ENCODE measurements around the gene TRAPPC10.

TRAPPC10 gene

DNA sequence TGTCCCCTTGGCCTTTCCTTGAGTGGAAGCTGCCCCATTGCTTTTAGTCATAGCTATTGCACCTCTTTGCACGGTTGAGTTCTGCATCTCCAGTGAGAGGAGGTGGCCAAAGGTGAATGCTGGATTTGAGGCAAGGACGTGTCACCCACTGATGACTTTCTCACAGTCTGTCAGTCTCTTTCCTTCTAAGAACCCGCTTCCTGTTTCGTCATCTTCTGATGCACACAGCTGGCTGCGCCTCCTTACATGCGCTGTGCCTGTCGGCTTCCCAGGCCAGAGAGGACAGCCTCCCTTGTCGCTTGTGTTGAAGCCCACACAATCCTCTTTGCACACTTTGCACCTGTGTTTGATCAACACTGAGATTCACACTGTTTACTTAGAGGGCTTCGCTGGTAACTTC lies 53.3 kb downstream of the TRAPPC10 start:
- H2BK5ac ChIP-seq (ENCODE audit: low read depth, low read length, poor library complexity) = no peak overlapping the region
- H3K4me2 ChIP-seq (ENCODE audit: low read length) = no peak overlapping the region
- no peak overlapping the region for H4K8ac ChIP-seq (ENCODE audit: low read depth, low read length)
- H2BK12ac ChIP-seq (ENCODE audit: low read length) = no peak overlapping the region
- no peak overlapping the region for H3K27ac ChIP-seq (ENCODE audit: low read depth, low read length)
- no peak for DNase-seq
- WGBS (ENCODE audit: extremely low coverage, insufficient coverage, insufficient read length) = no CpG with 5 or more reads among the region's 9 CpGs
- no peak overlapping the region for H2BK120ac ChIP-seq (ENCODE audit: insufficient read depth, low read length, poor library complexity)
- H3K9ac ChIP-seq (ENCODE audit: low read length) = no peak overlapping the region
- no peak overlapping the region for H3K14ac ChIP-seq (ENCODE audit: low read length)
- H3K79me2 ChIP-seq (ENCODE audit: control insufficient read depth, insufficient read depth, low read length, poor library complexity) = no peaks in the 10 kb centered on the region
- H3K27me3 ChIP-seq (ENCODE audit: insufficient read depth, low read length) = no peaks in the 10 kb centered on the region
- no peaks in the 10 kb centered on the region for H3K4me1 ChIP-seq (ENCODE audit: control insufficient read depth in 1 of 2, insufficient read depth in 2 of 2, low read length in 2 of 2)
- no peaks in the 10 kb centered on the region for H3K79me1 ChIP-seq (ENCODE audit: low read length)
- no peaks in the 10 kb centered on the region for H3K9me3 ChIP-seq (ENCODE audit: insufficient read depth, low read depth, low read length)
- H3K4ac ChIP-seq (ENCODE audit: low read depth, low read length) = no peak overlapping the region
- H3K36me3 ChIP-seq (ENCODE audit: control insufficient read depth in 1 of 2, insufficient read depth in 2 of 2, low read length in 2 of 2) = peaks cover 37 to 45% of the 10 kb centered on the region in 2 experiments
- no peak overlapping the region for H4K91ac ChIP-seq (ENCODE audit: low read depth, low read length)
- no peak overlapping the region for H3K18ac ChIP-seq (ENCODE audit: low read length)
- no peak overlapping the region for H2AFZ ChIP-seq (ENCODE audit: insufficient read depth, low read length, poor library complexity)
- no peak overlapping the region for H4K12ac ChIP-seq (ENCODE audit: low read depth, low read length)
- no peak overlapping the region for H2AK5ac ChIP-seq (ENCODE audit: low read length)
- H3K4me3 ChIP-seq (ENCODE audit: low read depth, low read length) = no peak overlapping the region
- H3K23ac ChIP-seq (ENCODE audit: low read length) = no peak overlapping the region

DNA sequence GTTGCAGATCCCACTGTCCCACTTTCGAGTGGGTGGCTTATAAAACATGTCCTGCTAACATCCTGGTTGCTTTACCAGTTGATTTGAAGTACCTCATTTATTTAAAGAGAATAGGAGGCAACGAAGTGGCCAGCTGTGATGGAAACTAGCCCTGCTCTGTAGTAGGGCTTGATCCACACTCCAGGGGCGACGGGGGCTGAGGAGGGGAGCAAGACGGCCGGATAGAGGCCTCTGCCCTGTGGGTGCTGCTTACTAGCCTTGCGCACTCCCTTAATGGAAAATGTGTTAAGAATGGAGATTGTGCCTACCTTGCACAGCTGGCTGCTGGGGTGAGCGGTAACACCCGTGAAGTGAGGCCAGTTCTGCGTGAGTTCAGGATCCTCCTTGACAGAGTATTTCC lies 54.0 kb downstream of the TRAPPC10 start:
- no peak overlapping the region for H3K4me3 ChIP-seq (ENCODE audit: low read depth, low read length)
- no peak overlapping the region for H2BK12ac ChIP-seq (ENCODE audit: low read length)
- no peak overlapping the region for H2BK5ac ChIP-seq (ENCODE audit: low read depth, low read length, poor library complexity)
- H3K27ac ChIP-seq (ENCODE audit: low read depth, low read length) = no peak overlapping the region
- H3K14ac ChIP-seq (ENCODE audit: low read length) = no peak overlapping the region
- H3K79me1 ChIP-seq (ENCODE audit: low read length) = no peaks in the 10 kb centered on the region
- no peaks in the 10 kb centered on the region for H3K79me2 ChIP-seq (ENCODE audit: control insufficient read depth, insufficient read depth, low read length, poor library complexity)
- no peak overlapping the region for H3K4ac ChIP-seq (ENCODE audit: low read depth, low read length)
- no peak overlapping the region for H3K23ac ChIP-seq (ENCODE audit: low read length)
- no peak overlapping the region for H2AK5ac ChIP-seq (ENCODE audit: low read length)
- no peaks in the 10 kb centered on the region for H3K27me3 ChIP-seq (ENCODE audit: insufficient read depth, low read length)
- no peak overlapping the region for H3K9ac ChIP-seq (ENCODE audit: low read length)
- no peak overlapping the region for H4K8ac ChIP-seq (ENCODE audit: low read depth, low read length)
- H2BK120ac ChIP-seq (ENCODE audit: insufficient read depth, low read length, poor library complexity) = no peak overlapping the region
- no peaks in the 10 kb centered on the region for H3K4me1 ChIP-seq (ENCODE audit: control insufficient read depth in 1 of 2, insufficient read depth in 2 of 2, low read length in 2 of 2)
- no peak overlapping the region for H2AFZ ChIP-seq (ENCODE audit: insufficient read depth, low read length, poor library complexity)
- H3K4me2 ChIP-seq (ENCODE audit: low read length) = no peak overlapping the region
- H3K36me3 ChIP-seq (ENCODE audit: control insufficient read depth in 1 of 2, insufficient read depth in 2 of 2, low read length in 2 of 2) = peaks cover 39 to 42% of the 10 kb centered on the region in 2 experiments
- no peak overlapping the region for H4K12ac ChIP-seq (ENCODE audit: low read depth, low read length)
- DNase-seq = no peak
- H4K91ac ChIP-seq (ENCODE audit: low read depth, low read length) = no peak overlapping the region
- H3K9me3 ChIP-seq (ENCODE audit: insufficient read depth, low read depth, low read length) = no peaks in the 10 kb centered on the region
- WGBS (ENCODE audit: extremely low coverage, insufficient coverage, insufficient read length) = no CpG with 5 or more reads among the region's 10 CpGs
- H3K18ac ChIP-seq (ENCODE audit: low read length) = no peak overlapping the region

DNA sequence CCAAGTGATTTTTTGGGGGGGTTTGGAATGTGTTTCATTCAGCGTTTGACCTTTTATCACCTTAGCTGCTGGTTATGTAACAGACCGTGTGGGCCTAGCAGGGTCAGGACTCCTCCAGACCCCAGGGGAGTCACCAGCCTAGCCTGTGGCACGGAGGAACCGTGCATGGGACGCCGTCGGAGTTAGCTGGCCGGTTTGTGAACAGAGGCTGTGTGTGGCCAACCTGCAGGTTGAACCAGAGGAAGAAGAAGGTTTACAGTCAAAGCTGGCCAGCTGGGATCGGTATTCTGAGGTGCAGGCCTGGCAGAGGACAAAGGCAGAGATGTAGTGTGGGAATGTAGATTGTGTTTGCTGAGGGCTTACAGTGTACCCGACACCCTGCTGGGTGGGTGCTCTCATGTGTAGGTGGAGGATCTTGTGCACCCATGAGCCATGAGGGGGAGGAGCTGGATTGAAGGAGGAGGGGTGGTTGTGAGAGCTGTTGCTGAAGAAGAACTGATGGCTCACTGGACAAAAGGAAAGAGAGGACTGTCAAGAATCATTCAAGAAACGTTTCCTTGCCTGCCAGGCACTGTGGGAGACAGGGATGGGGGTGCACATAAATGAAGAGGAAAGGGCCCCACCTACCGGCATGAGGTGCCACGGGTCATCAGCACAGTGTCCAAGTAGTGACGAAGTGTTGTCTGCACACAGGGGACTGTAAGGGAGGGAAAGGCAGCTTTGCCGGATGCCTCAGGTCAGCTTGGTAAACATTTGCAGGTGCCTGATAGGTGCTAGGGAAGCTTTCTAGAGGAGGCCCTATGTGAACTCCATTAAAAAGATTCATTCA lies 55.1 kb downstream of the TRAPPC10 start:
- Histone ChIP-seq H4K8ac (ENCODE audit: low read depth, low read length) (no peak overlapping the region), H2BK120ac (ENCODE audit: insufficient read depth, low read length, poor library complexity) (no peak overlapping the region), H3K36me3 (ENCODE audit: control insufficient read depth in 1 of 2, insufficient read depth in 2 of 2, low read length in 2 of 2) (peaks cover 45 to 46% of the 10 kb centered on the region in 2 experiments), H3K4me3 (ENCODE audit: low read depth, low read length) (no peak overlapping the region), H3K79me2 (ENCODE audit: control insufficient read depth, insufficient read depth, low read length, poor library complexity) (no peaks in the 10 kb centered on the region), H3K27me3 (ENCODE audit: insufficient read depth, low read length) (no peaks in the 10 kb centered on the region), H4K12ac (ENCODE audit: low read depth, low read length) (no peak overlapping the region), H2AFZ (ENCODE audit: insufficient read depth, low read length, poor library complexity) (no peak overlapping the region), H3K14ac (ENCODE audit: low read length) (no peak overlapping the region), H3K9ac (ENCODE audit: low read length) (peak overlapping the region; percentile 36), H3K4me1 (ENCODE audit: control insufficient read depth in 1 of 2, insufficient read depth in 2 of 2, low read length in 2 of 2) (no peaks in the 10 kb centered on the region), H3K27ac (ENCODE audit: low read depth, low read length) (no peak overlapping the region), H2AK5ac (ENCODE audit: low read length) (no peak overlapping the region), H3K9me3 (ENCODE audit: insufficient read depth, low read depth, low read length) (no peaks in the 10 kb centered on the region), H3K4me2 (ENCODE audit: low read length) (no peak overlapping the region), H4K91ac (ENCODE audit: low read depth, low read length) (no peak overlapping the region), H3K18ac (ENCODE audit: low read length) (no peak overlapping the region), H2BK12ac (ENCODE audit: low read length) (no peak overlapping the region), H2BK5ac (ENCODE audit: low read depth, low read length, poor library complexity) (no peak overlapping the region), H3K23ac (ENCODE audit: low read length) (no peak overlapping the region), H3K79me1 (ENCODE audit: low read length) (no peaks in the 10 kb centered on the region), H3K4ac (ENCODE audit: low read depth, low read length) (peak overlapping the region; percentile 17)
- WGBS (ENCODE audit: extremely low coverage, insufficient coverage, insufficient read length) = no CpG with 5 or more reads among the region's 15 CpGs
- DNase-seq = no peak

DNA sequence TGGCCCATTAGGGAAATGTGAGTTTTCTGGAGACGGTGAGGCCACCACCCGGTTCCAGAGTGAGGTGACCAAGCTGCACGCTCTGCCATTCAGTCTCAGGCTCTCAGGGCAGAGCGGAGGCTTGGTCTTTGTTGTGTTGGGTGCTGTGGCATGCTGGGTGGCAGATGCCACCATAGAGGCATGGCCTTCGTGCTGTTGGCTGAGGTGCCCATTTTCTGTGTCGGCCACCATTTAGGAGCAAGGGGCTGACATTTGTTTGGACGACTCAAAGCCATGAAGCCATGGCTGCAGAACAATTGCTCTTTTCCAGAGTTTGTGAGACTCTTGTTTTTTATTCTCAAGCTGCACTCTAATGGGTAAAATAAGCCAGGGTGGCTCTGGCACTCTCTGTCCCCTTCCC lies 58.3 kb downstream of the TRAPPC10 start:
- no peaks in the 10 kb centered on the region for H3K79me2 ChIP-seq (ENCODE audit: control insufficient read depth, insufficient read depth, low read length, poor library complexity)
- no peak overlapping the region for H2AK5ac ChIP-seq (ENCODE audit: low read length)
- no CpG with 5 or more reads among the region's 7 CpGs for whole genome bisulfite sequencing (ENCODE audit: extremely low coverage, insufficient coverage, insufficient read length)
- H3K36me3 ChIP-seq (ENCODE audit: control insufficient read depth in 1 of 2, insufficient read depth in 2 of 2, low read length in 2 of 2) = peaks cover 33 to 36% of the 10 kb centered on the region in 2 experiments
- no peak overlapping the region for H2AFZ ChIP-seq (ENCODE audit: insufficient read depth, low read length, poor library complexity)
- peak overlapping the region; percentile 24 for H3K23ac ChIP-seq (ENCODE audit: low read length)
- H3K79me1 ChIP-seq (ENCODE audit: low read length) = no peaks in the 10 kb centered on the region
- no peak overlapping the region for H3K4me2 ChIP-seq (ENCODE audit: low read length)
- no peak overlapping the region for H3K27ac ChIP-seq (ENCODE audit: low read depth, low read length)
- no peak overlapping the region for H2BK5ac ChIP-seq (ENCODE audit: low read depth, low read length, poor library complexity)
- no peaks in the 10 kb centered on the region for H3K27me3 ChIP-seq (ENCODE audit: insufficient read depth, low read length)
- H3K9me3 ChIP-seq (ENCODE audit: insufficient read depth, low read depth, low read length) = no peaks in the 10 kb centered on the region
- no peak overlapping the region for H3K18ac ChIP-seq (ENCODE audit: low read length)
- H4K8ac ChIP-seq (ENCODE audit: low read depth, low read length) = no peak overlapping the region
- H2BK120ac ChIP-seq (ENCODE audit: insufficient read depth, low read length, poor library complexity) = no peak overlapping the region
- no peak overlapping the region for H3K9ac ChIP-seq (ENCODE audit: low read length)
- no peak for DNase-seq
- H3K4me3 ChIP-seq (ENCODE audit: low read depth, low read length) = no peak overlapping the region
- no peak overlapping the region for H2BK12ac ChIP-seq (ENCODE audit: low read length)
- H3K4me1 ChIP-seq (ENCODE audit: control insufficient read depth in 1 of 2, insufficient read depth in 2 of 2, low read length in 2 of 2) = no peaks in the 10 kb centered on the region
- no peak overlapping the region for H4K12ac ChIP-seq (ENCODE audit: low read depth, low read length)
- no peak overlapping the region for H3K14ac ChIP-seq (ENCODE audit: low read length)
- no peak overlapping the region for H3K4ac ChIP-seq (ENCODE audit: low read depth, low read length)
- H4K91ac ChIP-seq (ENCODE audit: low read depth, low read length) = no peak overlapping the region

Data from trophoblast cell (in vitro differentiated cells and primary cell).